HEK293 (cell line): ENCODE data around the gene UBA6.
"Not testable (repeated sequence)": the region's sequence is repeated elsewhere in the genome, so short reads cannot be mapped to it uniquely, and the experiment has no call there.

Experiments used
- CTCF ChIA-PET: fragments of 350-600 bp; formaldehyde crosslinking; extraction: SDS; loops from one replicate; lab custom pipeline; 2021; ENCODE audit warnings: antibody characterized with exemption; lab: Yijun Ruan, JAX
- POLR2A ChIA-PET: fragments of 300-600 bp; formaldehyde crosslinking; extraction: SDS; loops from one replicate; lab custom pipeline; 2020; ENCODE audit warnings: antibody characterized with exemption, inconsistent platforms; lab: Yijun Ruan, JAX
- H3K27ac ChIP-seq: fragments of 200-500 bp; sonication (Bioruptor generic); 2 replicates; pipeline ENCODE4 v1.5.1; 2014; ENCODE audit warnings: low read depth, low read length, control low read depth, inconsistent platforms; ENCODE audit errors: extremely low read depth
- H3K36me3 ChIP-seq, 2 experiments: fragments of 200-500 bp in 1 of 2; sonication (Bioruptor generic) in 1 of 2; 1 replicate in 1 of 2; 2 replicates in 1 of 2; pipeline ENCODE4 v1.5.1; 2014 to 2017; ENCODE audit warnings: inconsistent platforms in 2 of 2, low read length in 2 of 2; ENCODE audit not compliant: control insufficient read depth in 2 of 2, insufficient read depth in 1 of 2
- H3K4me1 ChIP-seq: fragments of 200-500 bp; sonication (Bioruptor generic); 2 replicates; pipeline ENCODE4 v1.5.1; 2014; ENCODE audit warnings: mild to moderate bottlenecking, low read length, inconsistent platforms; ENCODE audit not compliant: control insufficient read depth, insufficient read depth
- H3K4me3 ChIP-seq: 2 replicates; pipeline ENCODE4 v1.5.1; 2011; ENCODE audit warnings: low read depth, mild to moderate bottlenecking, control low read depth, low read length, moderate library complexity
- H3K9me3 ChIP-seq: fragments of 200-500 bp; sonication (Bioruptor generic); 2 replicates; pipeline ENCODE4 v1.5.1; 2014; ENCODE audit warnings: low read depth, low read length, inconsistent platforms; ENCODE audit not compliant: control insufficient read depth, insufficient read depth
- GLI4 ChIP-seq: fragments of 450-650 bp; formaldehyde crosslinking; IDR thresholded peaks from 2 replicates; pipeline ENCODE4 v1.5.1; 2016; ENCODE audit warnings: missing biosample characterization, missing genetic modification characterization
- KLF1 ChIP-seq: fragments of 450-650 bp; formaldehyde crosslinking; IDR thresholded peaks from 2 replicates; pipeline ENCODE4 v1.5.1; 2016; ENCODE audit warnings: missing biosample characterization, missing genetic modification characterization
- SETDB1 ChIP-seq: IDR thresholded peaks from one replicate; pipeline ENCODE4 v1.6.1; 2017; ENCODE audit warnings: mild to moderate bottlenecking, low read length, moderate library complexity, mixed read lengths; ENCODE audit not compliant: insufficient read length
- ZBTB17 ChIP-seq: fragments of 450-650 bp; formaldehyde crosslinking; IDR thresholded peaks from 2 replicates; pipeline ENCODE4 v1.5.1; 2016; ENCODE audit warnings: missing biosample characterization, missing genetic modification characterization
- ZNF184 ChIP-seq: fragments of 450-650 bp; IDR thresholded peaks from 2 replicates; pipeline ENCODE4 v1.5.1; 2018; ENCODE audit warnings: missing biosample characterization, mild to moderate bottlenecking, missing genetic modification characterization
- ZNF266 ChIP-seq: fragments of 450-650 bp; formaldehyde crosslinking; IDR thresholded peaks from 2 replicates; pipeline ENCODE4 v1.5.1; 2016; ENCODE audit warnings: missing biosample characterization, missing genetic modification characterization, low read depth
- ZNF324 ChIP-seq: fragments of 450-650 bp; formaldehyde crosslinking; IDR thresholded peaks from 2 replicates; pipeline ENCODE4 v1.5.1; 2016; ENCODE audit warnings: missing biosample characterization, missing genetic modification characterization
- ZNF341 ChIP-seq: fragments of 450-650 bp; formaldehyde crosslinking; IDR thresholded peaks from 2 replicates; pipeline ENCODE4; 2016; ENCODE audit warnings: low read depth, missing biosample characterization, missing genetic modification characterization
- ZNF423 ChIP-seq: fragments of 450-650 bp; formaldehyde crosslinking; IDR thresholded peaks from 2 replicates; pipeline ENCODE4 v1.5.1; 2016; ENCODE audit warnings: missing biosample characterization, missing genetic modification characterization
- ZNF529 ChIP-seq: fragments of 450-650 bp; formaldehyde crosslinking; IDR thresholded peaks from 2 replicates; pipeline ENCODE4 v1.5.1; 2017; ENCODE audit warnings: missing genetic modification characterization, missing biosample characterization; ENCODE audit not compliant: insufficient replicate concordance
- ZNF549 ChIP-seq: fragments of 450-650 bp; IDR thresholded peaks from 2 replicates; pipeline ENCODE4 v1.5.1; 2018; ENCODE audit warnings: missing biosample characterization, missing genetic modification characterization, mild to moderate bottlenecking, inconsistent platforms, moderate library complexity
- ZNF658 ChIP-seq: fragments of 450-650 bp; formaldehyde crosslinking; IDR thresholded peaks from 2 replicates; pipeline ENCODE4; 2016; ENCODE audit warnings: missing biosample characterization, missing genetic modification characterization
- ZNF76 ChIP-seq: fragments of 450-650 bp; formaldehyde crosslinking; IDR thresholded peaks from 2 replicates; pipeline ENCODE4; 2016; ENCODE audit warnings: low read depth, missing biosample characterization, missing genetic modification characterization, borderline replicate concordance
- TF ChIP-seq, protein P1 (sequence below): fragments of 450-650 bp; formaldehyde crosslinking; IDR thresholded peaks from 2 replicates; pipeline ENCODE4 v1.5.1; 2017; ENCODE audit warnings: missing biosample characterization, missing genetic modification characterization
- TF ChIP-seq, protein P2 (sequence below): fragments of 450-650 bp; formaldehyde crosslinking; IDR thresholded peaks from 2 replicates; pipeline ENCODE4 v1.5.1; 2016; ENCODE audit warnings: missing biosample characterization, missing genetic modification characterization
- TF ChIP-seq, protein P3 (sequence below): fragments of 450-650 bp; formaldehyde crosslinking; IDR thresholded peaks from 2 replicates; pipeline ENCODE4 v1.5.1; 2016; ENCODE audit warnings: missing biosample characterization, missing genetic modification characterization, low read depth

Gene UBA6

DNA sequence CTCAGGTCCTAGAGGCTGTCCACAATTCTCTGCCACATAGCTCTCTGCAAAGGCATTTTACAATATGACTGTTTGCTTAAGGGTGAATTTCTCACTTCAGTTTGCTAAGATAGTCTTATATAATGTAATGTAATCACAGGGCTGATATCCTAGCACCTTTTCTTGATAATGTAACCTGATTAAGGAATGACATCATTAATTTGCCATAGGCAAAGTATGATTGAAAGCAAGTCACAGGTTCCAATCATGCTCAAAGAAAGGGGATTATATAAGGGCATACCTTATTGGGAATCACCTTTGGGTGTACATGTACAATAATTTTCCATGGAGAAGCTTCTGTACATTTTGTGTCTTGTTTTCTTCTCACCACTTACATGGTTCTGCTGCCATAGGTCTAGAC is 34.4 kb upstream of the UBA6 start:
- CTCF ChIA-PET, result interaction anchor here (0.8 kb wide), 1 partner anchor 11 kb away, joined by 3 read pairs; no protein-coding TSS in a partner anchor
- H3K4me1 ChIP-seq, result no peaks in the 10 kb centered on the region
- TF ChIP-seq ZNF341 (tag by site-specific recombination), result no peak
- TF ChIP-seq, protein P1, sequence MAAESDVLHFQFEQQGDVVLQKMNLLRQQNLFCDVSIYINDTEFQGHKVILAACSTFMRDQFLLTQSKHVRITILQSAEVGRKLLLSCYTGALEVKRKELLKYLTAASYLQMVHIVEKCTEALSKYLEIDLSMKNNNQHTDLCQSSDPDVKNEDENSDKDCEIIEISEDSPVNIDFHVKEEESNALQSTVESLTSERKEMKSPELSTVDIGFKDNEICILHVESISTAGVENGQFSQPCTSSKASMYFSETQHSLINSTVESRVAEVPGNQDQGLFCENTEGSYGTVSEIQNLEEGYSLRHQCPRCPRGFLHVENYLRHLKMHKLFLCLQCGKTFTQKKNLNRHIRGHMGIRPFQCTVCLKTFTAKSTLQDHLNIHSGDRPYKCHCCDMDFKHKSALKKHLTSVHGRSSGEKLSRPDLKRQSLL (tag by site-specific recombination), result no peak
- no peak for TF ChIP-seq KLF1 (tag by site-specific recombination)
- TF ChIP-seq, protein P2, sequence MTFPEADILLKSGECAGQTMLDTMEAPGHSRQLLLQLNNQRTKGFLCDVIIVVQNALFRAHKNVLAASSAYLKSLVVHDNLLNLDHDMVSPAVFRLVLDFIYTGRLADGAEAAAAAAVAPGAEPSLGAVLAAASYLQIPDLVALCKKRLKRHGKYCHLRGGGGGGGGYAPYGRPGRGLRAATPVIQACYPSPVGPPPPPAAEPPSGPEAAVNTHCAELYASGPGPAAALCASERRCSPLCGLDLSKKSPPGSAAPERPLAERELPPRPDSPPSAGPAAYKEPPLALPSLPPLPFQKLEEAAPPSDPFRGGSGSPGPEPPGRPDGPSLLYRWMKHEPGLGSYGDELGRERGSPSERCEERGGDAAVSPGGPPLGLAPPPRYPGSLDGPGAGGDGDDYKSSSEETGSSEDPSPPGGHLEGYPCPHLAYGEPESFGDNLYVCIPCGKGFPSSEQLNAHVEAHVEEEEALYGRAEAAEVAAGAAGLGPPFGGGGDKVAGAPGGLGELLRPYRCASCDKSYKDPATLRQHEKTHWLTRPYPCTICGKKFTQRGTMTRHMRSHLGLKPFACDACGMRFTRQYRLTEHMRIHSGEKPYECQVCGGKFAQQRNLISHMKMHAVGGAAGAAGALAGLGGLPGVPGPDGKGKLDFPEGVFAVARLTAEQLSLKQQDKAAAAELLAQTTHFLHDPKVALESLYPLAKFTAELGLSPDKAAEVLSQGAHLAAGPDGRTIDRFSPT (tag by site-specific recombination), result no peak
- TF ChIP-seq, protein P3, sequence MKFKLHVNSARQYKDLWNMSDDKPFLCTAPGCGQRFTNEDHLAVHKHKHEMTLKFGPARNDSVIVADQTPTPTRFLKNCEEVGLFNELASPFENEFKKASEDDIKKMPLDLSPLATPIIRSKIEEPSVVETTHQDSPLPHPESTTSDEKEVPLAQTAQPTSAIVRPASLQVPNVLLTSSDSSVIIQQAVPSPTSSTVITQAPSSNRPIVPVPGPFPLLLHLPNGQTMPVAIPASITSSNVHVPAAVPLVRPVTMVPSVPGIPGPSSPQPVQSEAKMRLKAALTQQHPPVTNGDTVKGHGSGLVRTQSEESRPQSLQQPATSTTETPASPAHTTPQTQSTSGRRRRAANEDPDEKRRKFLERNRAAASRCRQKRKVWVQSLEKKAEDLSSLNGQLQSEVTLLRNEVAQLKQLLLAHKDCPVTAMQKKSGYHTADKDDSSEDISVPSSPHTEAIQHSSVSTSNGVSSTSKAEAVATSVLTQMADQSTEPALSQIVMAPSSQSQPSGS, result peak; percentile 10; the same call in 1 of the 2 replicates
- no peak for TF ChIP-seq ZNF76 (tag by site-specific recombination)
- no peak for TF ChIP-seq ZNF529
- TF ChIP-seq GLI4 (tag by site-specific recombination), result no peak
- TF ChIP-seq, all 188 proteins: peak for 1
- H3K4me3 ChIP-seq, result no peak overlapping the region
- no peaks in the 10 kb centered on the region for H3K36me3 ChIP-seq
- H3K27ac ChIP-seq, result no peak overlapping the region
- POLR2A ChIA-PET, result interaction anchor here (0.7 kb wide), 1 partner anchor 34 kb away, joined by 3 read pairs; the partner anchor contains the start of gene UBA6
- no peaks in the 10 kb centered on the region for H3K9me3 ChIP-seq

DNA sequence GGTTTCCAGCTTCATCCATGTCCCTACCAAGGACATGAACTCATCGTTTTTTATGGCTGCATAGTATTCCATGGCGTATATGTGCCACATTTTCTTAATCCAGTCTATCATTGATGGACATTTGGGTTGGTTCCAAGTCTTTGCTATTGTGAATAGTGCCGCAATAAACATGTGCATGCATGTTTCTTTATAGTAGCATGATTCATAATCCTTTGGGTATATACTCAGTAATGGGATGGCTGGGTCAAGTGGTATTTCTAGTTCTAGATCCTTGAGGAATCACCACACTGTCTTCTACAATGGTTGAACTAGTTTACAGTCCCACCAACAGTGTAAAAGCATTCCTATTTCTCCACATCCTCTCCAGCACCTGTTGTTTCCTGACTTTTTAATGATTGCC is 29.6 kb upstream of the UBA6 start:
- CTCF ChIA-PET, POLR2A ChIA-PET, H3K36me3 ChIP-seq: not testable (repeated sequence)

DNA sequence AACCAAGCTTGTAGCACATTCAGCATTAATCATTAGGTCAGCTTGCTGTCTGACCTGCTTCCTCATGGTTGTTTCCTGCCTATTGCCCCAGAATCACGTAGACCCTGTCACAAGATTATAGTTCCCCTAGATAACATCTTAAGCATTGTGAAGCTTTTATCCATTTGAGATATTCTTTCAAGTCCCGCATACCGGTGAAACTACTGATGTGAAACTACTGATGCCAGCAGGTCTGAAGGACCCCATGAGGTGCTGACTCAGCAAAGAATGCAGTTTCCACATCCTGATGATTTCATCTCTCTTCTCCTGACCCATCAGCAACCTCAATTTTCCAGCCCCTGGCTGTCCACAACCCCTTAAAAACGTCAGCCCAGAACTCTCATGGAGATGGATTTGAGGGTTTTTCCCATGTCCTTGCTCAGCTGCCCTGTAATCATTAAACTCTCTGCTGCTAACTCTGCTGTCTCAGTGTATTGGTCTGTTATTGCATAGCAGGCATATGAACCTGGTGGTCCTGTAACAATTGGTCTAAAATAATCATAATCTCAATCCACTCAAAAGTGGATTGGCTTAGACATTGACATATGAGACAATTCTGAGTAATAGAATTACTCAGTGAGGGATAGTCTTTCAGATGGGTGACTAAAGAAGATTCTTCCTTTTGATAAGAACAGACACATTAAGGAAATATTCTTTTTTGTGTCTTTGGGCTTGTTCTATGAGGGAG is 26.3 kb upstream of the UBA6 start:
- Histone ChIP-seq H3K9me3 (no peaks in the 10 kb centered on the region), H3K4me3 (no peak overlapping the region), H3K4me1 (no peaks in the 10 kb centered on the region), H3K36me3 (peaks cover 0 to 4% of the 10 kb centered on the region in 2 experiments; a peak in 1 of 3 replicates), H3K27ac (no peak overlapping the region)
- ChIA-PET CTCF (interaction anchor here (0.7 to 0.9 kb wide), 2 partner anchors 19 to 184 kb away, joined by 3 read pairs; no protein-coding TSS in a partner anchor), POLR2A (no interaction called here)
- TF ChIP-seq ZNF184 (tag by site-specific recombination), result no peak
- no peak for TF ChIP-seq ZNF324 (tag by site-specific recombination)
- TF ChIP-seq ZNF658 (tag by site-specific recombination), result no peak
- TF ChIP-seq ZNF549, result peak; percentile 51; the same call in 1 of the 2 replicates
- no peak for TF ChIP-seq ZNF423 (tag by site-specific recombination)
- no peak for TF ChIP-seq ZBTB17 (tag by site-specific recombination)
- TF ChIP-seq SETDB1, result peak; percentile 96
- no peak for TF ChIP-seq ZNF266 (tag by site-specific recombination)

More for the DNA sequence above, 29.6 kb upstream of the UBA6 start:
- H3K27ac ChIP-seq, H3K9me3 ChIP-seq, H3K4me1 ChIP-seq, H3K4me3 ChIP-seq: not testable (repeated sequence)
